Measurements from ENCODE around the gene MS4A10. TPM values are rescaled to one million over a fixed set of nuclear protein-coding genes. Genes with fewer than 3 reads are reported as not detected.

MS4A10 gene
- total and polyA plus RNA-seq, 10 of the 15 experiments (the other 5 are each of a cell fraction or from before 2014, with no cell fraction given) = not detected

GRCh38 chr11:60785806-60786361 is 751 bp downstream of the MS4A10 start:
- H3K9me3 ChIP-seq (replicated peaks; ENCODE audit: control insufficient read depth, insufficient read depth, low read length) = no peaks in the 10 kb centered on the region
- no TSS peak for BruUV-seq (replicated peaks)
- RAD21 ChIA-PET (ENCODE audit: unreplicated experiment) = interaction anchor here (0.9 to 1.5 kb wide), 3 partner anchors 24 to 113 kb away, joined by 3 to 4 read pairs (median 3); no protein-coding TSS in a partner anchor
- H3K27ac ChIP-seq (ENCODE audit: control insufficient read depth, insufficient read depth) = no peak overlapping the region
- no peak overlapping the region for H3K4me2 ChIP-seq (ENCODE audit: control insufficient read depth, insufficient read depth)
- peak; percentile 31; the same call in 1 of the 3 replicates for ATAC-seq
- CTCF ChIA-PET = interaction anchor here (1.2 to 4.2 kb wide), 3 partner anchors 11 to 36 kb away, joined by 3 to 21 read pairs (median 3); no protein-coding TSS in a partner anchor
- H4K20me1 ChIP-seq (ENCODE audit: control insufficient read depth, insufficient read depth) = no peaks in the 10 kb centered on the region
- WGBS (ENCODE audit: insufficient coverage, insufficient replicate concordance, low lambda C conversion rate, missing lambda C conversion rate) = 19% methylated on average over 8 of the region's 8 CpGs
- H2AFZ ChIP-seq (ENCODE audit: control insufficient read depth, low read depth, low read length) = no peak overlapping the region
- peaks cover 7% of the 10 kb centered on the region for H3K4me1 ChIP-seq (ENCODE audit: control insufficient read depth, insufficient read depth, low read length)
- no peak overlapping the region for H3K9ac ChIP-seq (ENCODE audit: control insufficient read depth, insufficient read depth, low read length)
- intact Hi-C loops (cut with micrococcal nuclease; ENCODE audit: unreplicated experiment) = no loop called here
- no peak for DNase-seq (ENCODE audit: low read depth, low spot score)
- POLR2A ChIA-PET = no interaction called here
- in situ Hi-C loops (cut with MboI) = no loop called here
- FAIRE-seq = no peak
- no peak overlapping the region for H3K4me3 ChIP-seq
- H3K27me3 ChIP-seq (replicated peaks in 1 of 2; ENCODE audit: control insufficient read depth in 2 of 2, insufficient read depth in 2 of 2, low read length in 1 of 2) = no peaks in the 10 kb centered on the region
- H3K79me2 ChIP-seq (ENCODE audit: control insufficient read depth, insufficient read depth, low read length) = no peaks in the 10 kb centered on the region
- H3K36me3 ChIP-seq (ENCODE audit: control insufficient read depth in 2 of 2, insufficient read depth in 2 of 2, low read length in 1 of 2) = no peaks in the 10 kb centered on the region
- TF ChIP-seq SUPT20H (IDR thresholded peaks at IDR 0.05; ENCODE audit: borderline replicate concordance, control insufficient read depth, low read depth, low read length) (no peak), ASH2L (IDR thresholded peaks at IDR 0.05; ENCODE audit: borderline replicate concordance, low read depth) (no peak), PBX3 (IDR thresholded peaks at IDR 0.05; ENCODE audit: insufficient replicate concordance, low read depth, low read length) (peak; percentile 50), MXI1 (IDR thresholded peaks at IDR 0.05; ENCODE audit: low read depth, low read length) (no peak)
- TF ChIP-seq, protein P1, sequence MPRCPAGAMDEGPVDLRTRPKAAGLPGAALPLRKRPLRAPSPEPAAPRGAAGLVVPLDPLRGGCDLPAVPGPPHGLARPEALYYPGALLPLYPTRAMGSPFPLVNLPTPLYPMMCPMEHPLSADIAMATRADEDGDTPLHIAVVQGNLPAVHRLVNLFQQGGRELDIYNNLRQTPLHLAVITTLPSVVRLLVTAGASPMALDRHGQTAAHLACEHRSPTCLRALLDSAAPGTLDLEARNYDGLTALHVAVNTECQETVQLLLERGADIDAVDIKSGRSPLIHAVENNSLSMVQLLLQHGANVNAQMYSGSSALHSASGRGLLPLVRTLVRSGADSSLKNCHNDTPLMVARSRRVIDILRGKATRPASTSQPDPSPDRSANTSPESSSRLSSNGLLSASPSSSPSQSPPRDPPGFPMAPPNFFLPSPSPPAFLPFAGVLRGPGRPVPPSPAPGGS (IDR thresholded peaks at IDR 0.05; ENCODE audit: borderline replicate concordance, insufficient read depth, low read depth, low read length, poor library complexity, severe bottlenecking) = peak; percentile 71
- TF ChIP-seq, protein P2, sequence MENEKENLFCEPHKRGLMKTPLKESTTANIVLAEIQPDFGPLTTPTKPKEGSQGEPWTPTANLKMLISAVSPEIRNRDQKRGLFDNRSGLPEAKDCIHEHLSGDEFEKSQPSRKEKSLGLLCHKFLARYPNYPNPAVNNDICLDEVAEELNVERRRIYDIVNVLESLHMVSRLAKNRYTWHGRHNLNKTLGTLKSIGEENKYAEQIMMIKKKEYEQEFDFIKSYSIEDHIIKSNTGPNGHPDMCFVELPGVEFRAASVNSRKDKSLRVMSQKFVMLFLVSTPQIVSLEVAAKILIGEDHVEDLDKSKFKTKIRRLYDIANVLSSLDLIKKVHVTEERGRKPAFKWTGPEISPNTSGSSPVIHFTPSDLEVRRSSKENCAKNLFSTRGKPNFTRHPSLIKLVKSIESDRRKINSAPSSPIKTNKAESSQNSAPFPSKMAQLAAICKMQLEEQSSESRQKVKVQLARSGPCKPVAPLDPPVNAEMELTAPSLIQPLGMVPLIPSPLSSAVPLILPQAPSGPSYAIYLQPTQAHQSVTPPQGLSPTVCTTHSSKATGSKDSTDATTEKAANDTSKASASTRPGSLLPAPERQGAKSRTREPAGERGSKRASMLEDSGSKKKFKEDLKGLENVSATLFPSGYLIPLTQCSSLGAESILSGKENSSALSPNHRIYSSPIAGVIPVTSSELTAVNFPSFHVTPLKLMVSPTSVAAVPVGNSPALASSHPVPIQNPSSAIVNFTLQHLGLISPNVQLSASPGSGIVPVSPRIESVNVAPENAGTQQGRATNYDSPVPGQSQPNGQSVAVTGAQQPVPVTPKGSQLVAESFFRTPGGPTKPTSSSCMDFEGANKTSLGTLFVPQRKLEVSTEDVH (IDR thresholded peaks at IDR 0.05; ENCODE audit: low read depth, partially characterized antibody) = no peak
- SMC1A ChIA-PET (ENCODE audit: uncharacterized antibody, unreplicated experiment) = interaction anchor here (1.1 to 1.8 kb wide), 2 partner anchors 10 to 84 kb away, joined by 3 to 4 read pairs; no protein-coding TSS in a partner anchor
